ENCODE data around the gene MLLT1.

DNA sequence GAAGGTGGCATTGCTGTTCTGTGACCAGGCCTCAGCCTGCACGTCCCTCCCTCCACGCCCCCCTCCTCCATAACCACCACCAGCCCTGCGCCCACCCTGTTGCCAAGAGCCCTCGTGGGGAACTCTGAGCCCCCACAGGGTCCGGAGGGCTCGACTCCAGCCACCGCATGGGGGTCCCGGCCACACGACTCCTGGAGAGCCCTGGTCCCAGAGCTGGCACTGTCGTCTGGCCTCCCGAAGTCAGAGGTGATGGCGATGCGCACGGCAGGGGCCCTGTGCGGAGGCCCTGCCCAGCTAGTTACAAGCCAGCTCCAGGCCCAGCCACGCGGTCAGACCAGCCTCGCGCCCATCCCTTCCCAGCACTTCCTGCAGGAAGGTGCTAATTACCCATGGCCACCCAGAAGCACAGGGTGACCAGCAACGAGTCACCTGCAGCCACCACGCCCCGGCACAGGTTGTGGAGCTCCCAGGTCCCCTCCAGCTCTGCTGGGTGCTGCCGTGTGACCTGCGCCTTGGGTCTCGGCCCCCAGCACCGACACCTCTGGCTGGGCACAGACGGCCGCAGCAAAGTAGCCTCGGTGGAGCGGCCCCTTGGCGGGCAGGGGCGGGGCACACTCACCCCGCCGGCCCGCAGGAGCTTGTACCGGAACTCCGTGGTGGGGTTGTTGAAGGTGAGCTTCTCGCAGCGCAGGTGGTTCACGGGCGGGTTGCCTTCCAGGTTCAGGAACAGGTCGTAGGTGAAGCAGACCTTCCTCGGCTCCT is 49.6 kb downstream of the MLLT1 start:
- TF ChIP-seq, protein P1, sequence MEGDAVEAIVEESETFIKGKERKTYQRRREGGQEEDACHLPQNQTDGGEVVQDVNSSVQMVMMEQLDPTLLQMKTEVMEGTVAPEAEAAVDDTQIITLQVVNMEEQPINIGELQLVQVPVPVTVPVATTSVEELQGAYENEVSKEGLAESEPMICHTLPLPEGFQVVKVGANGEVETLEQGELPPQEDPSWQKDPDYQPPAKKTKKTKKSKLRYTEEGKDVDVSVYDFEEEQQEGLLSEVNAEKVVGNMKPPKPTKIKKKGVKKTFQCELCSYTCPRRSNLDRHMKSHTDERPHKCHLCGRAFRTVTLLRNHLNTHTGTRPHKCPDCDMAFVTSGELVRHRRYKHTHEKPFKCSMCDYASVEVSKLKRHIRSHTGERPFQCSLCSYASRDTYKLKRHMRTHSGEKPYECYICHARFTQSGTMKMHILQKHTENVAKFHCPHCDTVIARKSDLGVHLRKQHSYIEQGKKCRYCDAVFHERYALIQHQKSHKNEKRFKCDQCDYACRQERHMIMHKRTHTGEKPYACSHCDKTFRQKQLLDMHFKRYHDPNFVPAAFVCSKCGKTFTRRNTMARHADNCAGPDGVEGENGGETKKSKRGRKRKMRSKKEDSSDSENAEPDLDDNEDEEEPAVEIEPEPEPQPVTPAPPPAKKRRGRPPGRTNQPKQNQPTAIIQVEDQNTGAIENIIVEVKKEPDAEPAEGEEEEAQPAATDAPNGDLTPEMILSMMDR (IDR thresholded peaks at IDR 0.05): no peak
- no peak for TF ChIP-seq POLR2A (IDR thresholded peaks at IDR 0.05)

Data from ovary (tissue), 3 donors.